Measurements from ENCODE around the gene BRD1. TPM values are rescaled to one million over a fixed set of nuclear protein-coding genes. Genes with fewer than 3 reads are reported as not detected.

Gene BRD1
- total RNA-seq, 1 experiment from 2014 or later, result 31.3 TPM

DNA sequence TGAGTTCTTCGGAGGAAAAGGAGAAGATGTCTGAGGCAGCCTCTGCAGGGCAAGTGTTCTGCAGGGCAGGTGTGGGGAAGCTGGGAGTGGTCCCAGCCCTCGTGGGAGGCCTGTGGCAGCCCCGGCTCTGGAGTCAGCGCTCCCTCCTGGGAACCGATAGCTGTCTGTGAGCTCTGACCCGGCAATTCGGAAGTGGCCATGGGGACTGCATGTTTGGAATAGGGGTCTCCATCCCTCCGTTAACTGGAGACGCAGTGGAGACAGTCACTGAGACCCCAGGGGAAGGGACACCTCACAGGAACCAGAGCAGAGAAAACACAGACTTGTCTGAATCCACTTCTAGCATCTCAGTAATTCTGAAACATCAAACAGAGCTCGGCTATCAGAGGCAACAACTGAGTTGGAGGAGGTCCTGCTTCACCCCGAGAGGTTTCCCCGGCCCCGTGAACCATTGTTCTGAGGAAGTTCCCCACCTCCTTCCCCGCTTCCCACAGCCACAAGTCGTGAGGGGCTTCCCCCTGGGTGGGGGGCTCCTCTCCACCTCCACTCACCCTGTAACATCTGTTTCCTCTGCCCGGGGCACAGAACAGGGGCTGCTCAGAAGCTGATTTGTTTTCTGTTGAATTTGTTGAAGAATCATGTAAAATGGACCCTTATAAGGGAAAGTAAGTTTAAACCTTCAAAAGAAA is 99.6 kb downstream of the BRD1 start:
- no peak overlapping the region for H3K27ac ChIP-seq (ENCODE audit: low read depth, low read length)
- H3K79me2 ChIP-seq (ENCODE audit: insufficient read depth, low read length), result no peaks in the 10 kb centered on the region
- no peaks in the 10 kb centered on the region for H3K4me1 ChIP-seq (ENCODE audit: control insufficient read depth in 1 of 2, insufficient read depth in 2 of 2, low read length in 2 of 2)
- H3K9me3 ChIP-seq (ENCODE audit: control insufficient read depth in 1 of 2, insufficient read depth in 1 of 2, low read depth in 1 of 2, low read length in 2 of 2), result no peaks in the 10 kb centered on the region
- no peaks in the 10 kb centered on the region for H3K9me2 ChIP-seq (ENCODE audit: insufficient read depth)
- BruUV-seq (replicated peaks), result no TSS peak
- RAD21 ChIA-PET (ENCODE audit: low non-redundant PET in 1 of 2, low total read pairs in 2 of 2, uncharacterized antibody in 2 of 2, unreplicated experiment in 2 of 2), result no interaction called here
- H3K36me3 ChIP-seq (ENCODE audit: control insufficient read depth in 1 of 2, insufficient read depth in 2 of 2, low read length in 2 of 2), result no peaks in the 10 kb centered on the region
- H3K27me3 ChIP-seq (ENCODE audit: insufficient read depth, low read length), result peaks cover 74% of the 10 kb centered on the region
- no peak overlapping the region for H3K4me2 ChIP-seq (ENCODE audit: low read length)
- no peak overlapping the region for H3K9ac ChIP-seq (ENCODE audit: low read length)
- no peak for DNase-seq (ENCODE audit: low read depth, low spot score)
- CTCF ChIA-PET, result no interaction called here
- no peak overlapping the region for H2AFZ ChIP-seq (ENCODE audit: low read depth, low read length, poor library complexity, severe bottlenecking)
- POLR2A ChIA-PET, result no interaction called here
- intact Hi-C loops (cut with micrococcal nuclease), result loop anchor here (5.0 kb wide), 1 partner anchor 411 kb away; no protein-coding TSS in a partner anchor
- TF ChIP-seq TCF7L2 (IDR thresholded peaks at IDR 0.05; ENCODE audit: borderline replicate concordance, extremely low read depth, insufficient read depth, insufficient read length) (no peak), CEBPB (IDR thresholded peaks at IDR 0.05; ENCODE audit: low read depth) (no peak), SP1 (IDR thresholded peaks at IDR 0.05; ENCODE audit: low read depth) (no peak), POLR2AphosphoS5 (IDR thresholded peaks at IDR 0.05; ENCODE audit: low read depth, low read length) (no peak), ELF1 (IDR thresholded peaks at IDR 0.05; ENCODE audit: borderline replicate concordance, low read depth) (no peak), EGR1 (IDR thresholded peaks at IDR 0.05; ENCODE audit: low read depth) (no peak)
- TF ChIP-seq, protein P1, sequence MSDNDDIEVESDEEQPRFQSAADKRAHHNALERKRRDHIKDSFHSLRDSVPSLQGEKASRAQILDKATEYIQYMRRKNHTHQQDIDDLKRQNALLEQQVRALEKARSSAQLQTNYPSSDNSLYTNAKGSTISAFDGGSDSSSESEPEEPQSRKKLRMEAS (IDR thresholded peaks at IDR 0.05), result no peak
- H3K4me3 ChIP-seq (replicated peaks in 1 of 2; ENCODE audit: low read depth in 1 of 2, low read length in 2 of 2), result no peak overlapping the region
- H4K20me1 ChIP-seq (ENCODE audit: insufficient read depth), result no peaks in the 10 kb centered on the region
- no peak for ATAC-seq

DNA sequence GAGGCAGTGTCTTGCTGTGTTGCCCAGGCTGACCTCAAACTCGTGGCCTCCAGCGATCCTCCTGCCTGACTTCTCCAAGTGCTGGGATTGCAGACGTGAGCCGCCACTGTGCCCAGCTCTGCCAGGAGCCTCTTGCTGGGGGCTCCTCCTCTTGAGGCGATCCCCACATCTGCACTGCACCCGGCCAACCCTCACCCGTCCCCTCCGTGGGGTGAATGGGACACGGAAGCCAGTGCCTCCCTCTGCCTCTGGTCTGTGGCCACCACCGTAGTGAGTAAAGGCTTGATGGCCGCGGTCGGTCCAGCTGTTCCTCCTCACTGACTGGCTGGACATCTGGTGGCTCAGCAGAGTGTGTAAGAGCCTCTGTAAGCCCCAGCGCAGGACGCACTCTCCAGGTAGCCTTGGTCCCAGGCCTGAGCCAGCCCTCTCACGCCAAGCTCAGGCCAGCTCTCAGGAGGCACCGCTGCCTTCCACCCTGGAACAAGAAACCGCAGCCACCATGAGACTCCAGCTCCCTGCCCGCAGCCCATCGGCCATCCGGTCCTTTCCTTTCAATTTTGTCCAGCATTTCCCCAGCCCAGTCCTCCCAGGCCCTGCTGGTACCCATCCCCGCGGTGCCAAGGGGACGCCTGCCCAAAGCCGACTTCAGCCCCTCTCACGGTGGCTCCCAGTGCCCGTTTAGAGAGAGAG is 100.3 kb downstream of the BRD1 start:
- ChIA-PET POLR2A (no interaction called here), CTCF (no interaction called here), RAD21 (ENCODE audit: low non-redundant PET in 1 of 2, low total read pairs in 2 of 2, uncharacterized antibody in 2 of 2, unreplicated experiment in 2 of 2) (no interaction called here)
- Histone ChIP-seq H3K27me3 (ENCODE audit: insufficient read depth, low read length) (peaks cover 73% of the 10 kb centered on the region), H3K27ac (ENCODE audit: low read depth, low read length) (no peak overlapping the region), H2AFZ (ENCODE audit: low read depth, low read length, poor library complexity, severe bottlenecking) (no peak overlapping the region), H3K4me2 (ENCODE audit: low read length) (no peak overlapping the region), H3K4me1 (ENCODE audit: control insufficient read depth in 1 of 2, insufficient read depth in 2 of 2, low read length in 2 of 2) (no peaks in the 10 kb centered on the region), H3K36me3 (ENCODE audit: control insufficient read depth in 1 of 2, insufficient read depth in 2 of 2, low read length in 2 of 2) (no peaks in the 10 kb centered on the region), H3K9ac (ENCODE audit: low read length) (no peak overlapping the region), H3K9me2 (ENCODE audit: insufficient read depth) (no peaks in the 10 kb centered on the region), H3K9me3 (ENCODE audit: control insufficient read depth in 1 of 2, insufficient read depth in 1 of 2, low read depth in 1 of 2, low read length in 2 of 2) (no peaks in the 10 kb centered on the region), H3K79me2 (ENCODE audit: insufficient read depth, low read length) (no peaks in the 10 kb centered on the region), H4K20me1 (ENCODE audit: insufficient read depth) (no peaks in the 10 kb centered on the region), H3K4me3 (replicated peaks in 1 of 2; ENCODE audit: low read depth in 1 of 2, low read length in 2 of 2) (no peak overlapping the region)
- DNase-seq (ENCODE audit: low read depth, low spot score) (no peak), ATAC-seq (no peak)
- no TSS peak for BruUV-seq (replicated peaks)
- intact Hi-C loops (cut with micrococcal nuclease), result loop anchor here (5.0 kb wide), 1 partner anchor 410 kb away; no protein-coding TSS in a partner anchor
- TF ChIP-seq TCF7L2 (IDR thresholded peaks at IDR 0.05; ENCODE audit: borderline replicate concordance, extremely low read depth, insufficient read depth, insufficient read length) (no peak), POLR2A (IDR thresholded peaks at IDR 0.05; ENCODE audit: borderline replicate concordance, extremely low read depth, insufficient read depth, insufficient read length) (no peak), ELF1 (IDR thresholded peaks at IDR 0.05; ENCODE audit: borderline replicate concordance, low read depth) (no peak), CBX3 (IDR thresholded peaks at IDR 0.05; ENCODE audit: low read depth) (no peak), EZH2phosphoT487 (IDR thresholded peaks at IDR 0.05; ENCODE audit: borderline replicate concordance) (no peak)
- TF ChIP-seq, protein P2, sequence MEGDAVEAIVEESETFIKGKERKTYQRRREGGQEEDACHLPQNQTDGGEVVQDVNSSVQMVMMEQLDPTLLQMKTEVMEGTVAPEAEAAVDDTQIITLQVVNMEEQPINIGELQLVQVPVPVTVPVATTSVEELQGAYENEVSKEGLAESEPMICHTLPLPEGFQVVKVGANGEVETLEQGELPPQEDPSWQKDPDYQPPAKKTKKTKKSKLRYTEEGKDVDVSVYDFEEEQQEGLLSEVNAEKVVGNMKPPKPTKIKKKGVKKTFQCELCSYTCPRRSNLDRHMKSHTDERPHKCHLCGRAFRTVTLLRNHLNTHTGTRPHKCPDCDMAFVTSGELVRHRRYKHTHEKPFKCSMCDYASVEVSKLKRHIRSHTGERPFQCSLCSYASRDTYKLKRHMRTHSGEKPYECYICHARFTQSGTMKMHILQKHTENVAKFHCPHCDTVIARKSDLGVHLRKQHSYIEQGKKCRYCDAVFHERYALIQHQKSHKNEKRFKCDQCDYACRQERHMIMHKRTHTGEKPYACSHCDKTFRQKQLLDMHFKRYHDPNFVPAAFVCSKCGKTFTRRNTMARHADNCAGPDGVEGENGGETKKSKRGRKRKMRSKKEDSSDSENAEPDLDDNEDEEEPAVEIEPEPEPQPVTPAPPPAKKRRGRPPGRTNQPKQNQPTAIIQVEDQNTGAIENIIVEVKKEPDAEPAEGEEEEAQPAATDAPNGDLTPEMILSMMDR (IDR thresholded peaks at IDR 0.05 in 2 of 3, conservative IDR thresholded peaks at IDR 0.05 in 1 of 3; ENCODE audit: borderline replicate concordance in 1 of 3, insufficient read depth in 1 of 3, low read depth in 2 of 3, low read length in 2 of 3), result no peak
- TF ChIP-seq, protein P3, sequence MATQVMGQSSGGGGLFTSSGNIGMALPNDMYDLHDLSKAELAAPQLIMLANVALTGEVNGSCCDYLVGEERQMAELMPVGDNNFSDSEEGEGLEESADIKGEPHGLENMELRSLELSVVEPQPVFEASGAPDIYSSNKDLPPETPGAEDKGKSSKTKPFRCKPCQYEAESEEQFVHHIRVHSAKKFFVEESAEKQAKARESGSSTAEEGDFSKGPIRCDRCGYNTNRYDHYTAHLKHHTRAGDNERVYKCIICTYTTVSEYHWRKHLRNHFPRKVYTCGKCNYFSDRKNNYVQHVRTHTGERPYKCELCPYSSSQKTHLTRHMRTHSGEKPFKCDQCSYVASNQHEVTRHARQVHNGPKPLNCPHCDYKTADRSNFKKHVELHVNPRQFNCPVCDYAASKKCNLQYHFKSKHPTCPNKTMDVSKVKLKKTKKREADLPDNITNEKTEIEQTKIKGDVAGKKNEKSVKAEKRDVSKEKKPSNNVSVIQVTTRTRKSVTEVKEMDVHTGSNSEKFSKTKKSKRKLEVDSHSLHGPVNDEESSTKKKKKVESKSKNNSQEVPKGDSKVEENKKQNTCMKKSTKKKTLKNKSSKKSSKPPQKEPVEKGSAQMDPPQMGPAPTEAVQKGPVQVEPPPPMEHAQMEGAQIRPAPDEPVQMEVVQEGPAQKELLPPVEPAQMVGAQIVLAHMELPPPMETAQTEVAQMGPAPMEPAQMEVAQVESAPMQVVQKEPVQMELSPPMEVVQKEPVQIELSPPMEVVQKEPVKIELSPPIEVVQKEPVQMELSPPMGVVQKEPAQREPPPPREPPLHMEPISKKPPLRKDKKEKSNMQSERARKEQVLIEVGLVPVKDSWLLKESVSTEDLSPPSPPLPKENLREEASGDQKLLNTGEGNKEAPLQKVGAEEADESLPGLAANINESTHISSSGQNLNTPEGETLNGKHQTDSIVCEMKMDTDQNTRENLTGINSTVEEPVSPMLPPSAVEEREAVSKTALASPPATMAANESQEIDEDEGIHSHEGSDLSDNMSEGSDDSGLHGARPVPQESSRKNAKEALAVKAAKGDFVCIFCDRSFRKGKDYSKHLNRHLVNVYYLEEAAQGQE (IDR thresholded peaks at IDR 0.05; ENCODE audit: low read depth), result no peak
